HUES64 (cell line): ENCODE data around the gene LATS2.
"Not testable (repeated sequence)": the region's sequence is repeated elsewhere in the genome, so short reads cannot be mapped to it uniquely, and the experiment has no call there.

Experiments
- H3K27ac ChIP-seq: 2 replicates; pipeline ENCODE4 v1.7.0; 2013; ENCODE audit warnings: low read depth, low read length, inconsistent platforms
- H3K27me3 ChIP-seq: 2 replicates; pipeline ENCODE4 v1.6.1; 2013; ENCODE audit warnings: mild to moderate bottlenecking, low read length; ENCODE audit not compliant: insufficient read depth
- H3K36me3 ChIP-seq: 2 replicates; pipeline ENCODE4 v1.6.1; 2013; ENCODE audit warnings: mild to moderate bottlenecking, low read length; ENCODE audit not compliant: insufficient read depth
- H3K4me1 ChIP-seq: 2 replicates; pipeline ENCODE4 v1.6.1; 2013; ENCODE audit warnings: mild to moderate bottlenecking, low read length, moderate library complexity; ENCODE audit not compliant: insufficient read depth
- H3K4me3 ChIP-seq: 2 replicates; pipeline ENCODE4 v1.5.1; 2013; ENCODE audit warnings: mild to moderate bottlenecking, low read length, moderate library complexity
- H3K9ac ChIP-seq: 2 replicates; pipeline ENCODE4 v1.6.1; 2013; ENCODE audit warnings: mild to moderate bottlenecking, low read depth, low read length
- H3K9me3 ChIP-seq: 2 replicates; pipeline ENCODE4 v1.6.1; 2013; ENCODE audit warnings: low read depth, low read length; ENCODE audit not compliant: insufficient read depth
- WGBS: fragments of 150-250, 120-280 bp; methylation state at CpG from one replicate; pipeline ENCODE4 v1.1.7; 2013; ENCODE audit warnings: missing lambda C conversion rate; 5-methylcytosine and 5-hydroxymethylcytosine counted together

Gene LATS2

GRCh38 chr13:20925395-20925790 is 136.0 kb downstream of the LATS2 start:
- H3K27me3 ChIP-seq, H3K27ac ChIP-seq, H3K4me3 ChIP-seq, H3K9ac ChIP-seq, H3K9me3 ChIP-seq, H3K36me3 ChIP-seq, H3K4me1 ChIP-seq: not testable (repeated sequence)
- WGBS = 87% methylated on average over 13 of the region's 13 CpGs

GRCh38 chr13:20924758-20925394 is 136.5 kb downstream of the LATS2 start:
- Histone ChIP-seq H3K27ac (no peak overlapping the region), H3K36me3 (no peaks in the 10 kb centered on the region), H3K9ac (no peak overlapping the region), H3K4me3 (no peak overlapping the region), H3K4me1 (no peaks in the 10 kb centered on the region), H3K9me3 (no peaks in the 10 kb centered on the region), H3K27me3 (no peaks in the 10 kb centered on the region)
- WGBS = 33% methylated on average over 3 of the region's 3 CpGs

GRCh38 chr13:20923272-20923671 is 138.1 kb downstream of the LATS2 start:
- Histone ChIP-seq H3K9ac (no peak overlapping the region), H3K4me1 (no peaks in the 10 kb centered on the region), H3K27ac (no peak overlapping the region), H3K4me3 (no peak overlapping the region), H3K27me3 (no peaks in the 10 kb centered on the region), H3K36me3 (no peaks in the 10 kb centered on the region), H3K9me3 (no peaks in the 10 kb centered on the region)
- WGBS = 94% methylated on average over 4 of the region's 4 CpGs
